Stomach (tissue), 9 donors: Measurements from ENCODE around the gene TPD52L1. TPM values are rescaled to one million over a fixed set of nuclear protein-coding genes. Genes with fewer than 3 reads are reported as not detected.

ENCODE experiments used
- DNase-seq, 2 donors: peaks; one replicate each; pipeline versions ENCODE4 v3.0.0 to v3.0.0-alpha.2; 2013 to 2019
- H3K27ac ChIP-seq, 5 donors: fragments of 200-600 bp in 4 of 5; sonication (generic) in 4 of 5; one replicate each; pipeline ENCODE4 v1.5.1; 2013 to 2019; ENCODE audit warnings: mild to moderate bottlenecking in 1 of 5, moderate library complexity in 1 of 5
- H3K27me3 ChIP-seq, 3 donors: fragments of 200-600 bp; sonication (generic); one replicate each; pipeline ENCODE4 v1.5.1; 2017 to 2019; ENCODE audit warnings: mixed run types in 1 of 3
- H3K36me3 ChIP-seq, 4 donors: fragments of 200-600 bp; sonication (generic); 1 replicate in 3 of 4; 2 replicates in 1 of 4; pipeline ENCODE4 v1.5.1; 2016 to 2019
- H3K4me1 ChIP-seq, 4 donors: fragments of 200-600 bp; sonication (generic); one replicate each; pipeline ENCODE4 v1.5.1; 2016 to 2019
- H3K4me3 ChIP-seq, 4 donors: fragments of 200-600 bp; sonication (generic) in 3 of 4; one replicate each; pipeline ENCODE4 v1.5.1; 2016 to 2019; ENCODE audit warnings: mild to moderate bottlenecking in 1 of 4
- H3K9me3 ChIP-seq, 4 donors: fragments of 200-600 bp; sonication (generic); one replicate each; pipeline ENCODE4 v1.5.1; 2016 to 2019
- CTCF ChIP-seq, 7 experiments: fragments of 450-650 bp in 4 of 7; fragments of 200-600 bp in 3 of 7; sonication (generic) in 3 of 7; IDR thresholded peaks; one replicate each; pipeline ENCODE4 v1.5.1; 2016 to 2019; ENCODE audit warnings: antibody characterized with exemption in 7 of 7, control low read depth in 2 of 7, mild to moderate bottlenecking in 1 of 7
- EP300 ChIP-seq: sonication (generic); formaldehyde crosslinking; IDR thresholded peaks from one replicate; pipeline ENCODE4 v1.6.1; 2017; ENCODE audit warnings: antibody characterized with exemption
- POLR2A ChIP-seq, 4 donors: fragments of 450-650 bp; IDR thresholded peaks; one replicate each; pipeline ENCODE4 v1.6.1; 2016; ENCODE audit warnings: antibody characterized with exemption in 4 of 4, control low read depth in 2 of 4, mild to moderate bottlenecking in 1 of 4, moderate library complexity in 1 of 4
- POLR2AphosphoS5 ChIP-seq, 3 donors: sonication (generic); formaldehyde crosslinking; IDR thresholded peaks; one replicate each; pipeline ENCODE4 v1.6.1; 2016; ENCODE audit warnings: antibody characterized with exemption in 3 of 3
- WGBS, 5 donors: extraction: QIAGEN DNeasy Blood & Tissue Kit in 3 of 5; methylation state at CpG; one replicate each; pipeline versions ENCODE4 v1.1.5 to v1.1.7; 2013 to 2018; 5-methylcytosine and 5-hydroxymethylcytosine counted together
- intact Hi-C: fragments of 100-400 bp; cut with DNase I; formaldehyde crosslinking; loops from one replicate; pipeline ENCODE4 v1.15.1; 2023; ENCODE audit warnings: low total_unique reads
- polyA plus RNA-seq, 3 donors: library from polyadenylated mRNA; stranded (reverse); fragments of 200-250 nt; gene quantifications; one replicate each; pipeline ENCODE4 v1.2.3, GENCODE V29; 2013
- total RNA-seq, 5 donors: library from RNA; depleted of rRNA; stranded (reverse); fragments of >200 nt; gene quantifications; one replicate each; pipeline versions ENCODE4 v1.1.0 to v1.2.3, GENCODE V29; 2014 to 2016
- donor health status: healthy with polysubstance abuse.
- donor health status: Bipolar disorder and iron deficiency.
- donor health status: healthy.

The TPD52L1 gene
- total and polyA plus RNA-seq, 8 donors, result 14.8 to 102 (median 78.9) TPM

- H3K27me3 ChIP-seq, result no peaks in the 10 kb centered on the region
- H3K9me3 ChIP-seq, result no peaks in the 10 kb centered on the region
- intact Hi-C loops, result no loop called here
- no peak for DNase-seq
- TF ChIP-seq POLR2A (IDR thresholded peaks at IDR 0.05), result no peak
- no peak for TF ChIP-seq EP300
- TF ChIP-seq POLR2AphosphoS5 (IDR thresholded peaks at IDR 0.05), result no peak
- no peak for TF ChIP-seq CTCF (IDR thresholded peaks at IDR 0.05)
- H3K27ac ChIP-seq, result no peak overlapping the region
- no peaks in the 10 kb centered on the region for H3K36me3 ChIP-seq
- H3K4me3 ChIP-seq, result no peak overlapping the region
- WGBS, 5 donors, result 61 to 79% (median 68%) methylated on average over 3 of the region's 3 CpGs
- H3K4me1 ChIP-seq, result peaks cover 0 to 8% (median 3%) of the 10 kb centered on the region in 4 donors
Observed at GRCh38 chr6:125233202-125233601, 79.6 kb downstream of the TPD52L1 start.

GRCh38 chr6:125236536-125237327 is 83.2 kb downstream of the TPD52L1 start:
- intact Hi-C loops, result no loop called here
- H3K27ac ChIP-seq, result no peak overlapping the region
- no peaks in the 10 kb centered on the region for H3K36me3 ChIP-seq
- peaks cover 0 to 8% (median 0%) of the 10 kb centered on the region in 4 donors for H3K9me3 ChIP-seq
- no peaks in the 10 kb centered on the region for H3K27me3 ChIP-seq
- DNase-seq, result no peak
- TF ChIP-seq POLR2AphosphoS5 (IDR thresholded peaks at IDR 0.05) (no peak), POLR2A (IDR thresholded peaks at IDR 0.05) (no peak), CTCF (IDR thresholded peaks at IDR 0.05) (no peak), EP300 (no peak)
- 75 to 80% (median 80%) methylated on average over 5 of the region's 5 CpGs for WGBS, 5 donors
- H3K4me3 ChIP-seq, result no peak overlapping the region
- H3K4me1 ChIP-seq, result peaks cover 0 to 8% (median 3%) of the 10 kb centered on the region in 4 donors

GRCh38 chr6:125237764-125238163 is 84.2 kb downstream of the TPD52L1 start:
- H3K27ac ChIP-seq, result no peak overlapping the region
- no peak for TF ChIP-seq EP300
- no peak for TF ChIP-seq POLR2AphosphoS5 (IDR thresholded peaks at IDR 0.05)
- no peak for TF ChIP-seq POLR2A (IDR thresholded peaks at IDR 0.05)
- no peak for TF ChIP-seq CTCF (IDR thresholded peaks at IDR 0.05)
- no peak for DNase-seq
- no peak overlapping the region for H3K4me3 ChIP-seq
- peaks cover 0 to 8% (median 2%) of the 10 kb centered on the region in 4 donors for H3K4me1 ChIP-seq
- WGBS, 5 donors, result 91 to 95% (median 91%) methylated on average over 4 of the region's 4 CpGs
- no peaks in the 10 kb centered on the region for H3K27me3 ChIP-seq
- H3K9me3 ChIP-seq, result peaks cover 0 to 14% (median 0%) of the 10 kb centered on the region in 4 donors
- intact Hi-C loops, result no loop called here
- no peaks in the 10 kb centered on the region for H3K36me3 ChIP-seq

GRCh38 chr6:125245109-125245508 is 91.5 kb downstream of the TPD52L1 start:
- Histone ChIP-seq H3K27me3 (no peaks in the 10 kb centered on the region), H3K9me3 (peaks cover 0 to 19% (median 2%) of the 10 kb centered on the region in 4 donors), H3K4me3 (no peak overlapping the region), H3K36me3 (no peaks in the 10 kb centered on the region), H3K27ac (peak overlapping the region in 3 of 5 donors; percentile 3 to 38 (median 9)), H3K4me1 (peaks cover 0 to 11% (median 0%) of the 10 kb centered on the region in 4 donors)
- intact Hi-C loops, result no loop called here
- DNase-seq, result no peak
- whole genome bisulfite sequencing, 5 donors, result 82 to 91% (median 87%) methylated on average over 4 of the region's 4 CpGs
- TF ChIP-seq EP300 (no peak), POLR2AphosphoS5 (IDR thresholded peaks at IDR 0.05) (no peak), CTCF (IDR thresholded peaks at IDR 0.05) (no peak), POLR2A (IDR thresholded peaks at IDR 0.05) (no peak)
